ENCODE results near the gene LRRC7. TPM values are rescaled to one million over a fixed set of nuclear protein-coding genes. Genes with fewer than 3 reads are reported as not detected.

The LRRC7 gene
- total RNA-seq, 1 experiment from 2014 or later: not detected

DNA sequence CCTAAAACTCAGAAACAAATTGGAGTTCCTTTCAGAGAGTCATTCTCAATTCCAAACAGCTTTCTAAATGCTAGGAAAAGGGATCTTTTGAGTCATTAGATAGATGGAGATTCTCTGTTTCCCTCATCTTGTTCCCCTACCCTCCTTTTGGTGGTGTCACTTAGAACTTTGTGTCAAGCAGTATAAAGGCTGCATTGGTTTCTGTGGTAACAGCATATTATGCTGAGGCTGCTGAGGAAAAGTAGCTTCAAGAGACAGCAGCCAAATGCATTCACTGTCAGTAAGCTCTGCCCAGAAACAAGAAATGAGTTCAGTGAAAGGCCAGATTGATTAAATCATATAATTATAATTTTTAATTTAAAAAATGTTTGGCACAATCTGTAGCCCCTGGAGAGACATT, 493.5 kb downstream of the LRRC7 start:
- H3K4me3 ChIP-seq (ENCODE audit: low read depth in 2 of 2, low read length in 2 of 2): no peak overlapping the region
- POLR2A ChIA-PET: no interaction called here
- intact Hi-C loops (cut with micrococcal nuclease; ENCODE audit: unreplicated experiment) (no loop called here), in situ Hi-C loops (cut with HindIII; ENCODE audit: low pct_unique_long_range_greater_than_20kb, low sequenced_read_pairs) (no loop called here)
- no peaks in the 10 kb centered on the region for H3K4me1 ChIP-seq (ENCODE audit: control insufficient read depth, insufficient read depth, low read length)
- H3K27me3 ChIP-seq (ENCODE audit: control insufficient read depth, insufficient read depth, low read length): no peaks in the 10 kb centered on the region
- no peaks in the 10 kb centered on the region for H3K9me3 ChIP-seq (ENCODE audit: control insufficient read depth, insufficient read depth, low read depth, low read length)
- TF ChIP-seq, protein P1, sequence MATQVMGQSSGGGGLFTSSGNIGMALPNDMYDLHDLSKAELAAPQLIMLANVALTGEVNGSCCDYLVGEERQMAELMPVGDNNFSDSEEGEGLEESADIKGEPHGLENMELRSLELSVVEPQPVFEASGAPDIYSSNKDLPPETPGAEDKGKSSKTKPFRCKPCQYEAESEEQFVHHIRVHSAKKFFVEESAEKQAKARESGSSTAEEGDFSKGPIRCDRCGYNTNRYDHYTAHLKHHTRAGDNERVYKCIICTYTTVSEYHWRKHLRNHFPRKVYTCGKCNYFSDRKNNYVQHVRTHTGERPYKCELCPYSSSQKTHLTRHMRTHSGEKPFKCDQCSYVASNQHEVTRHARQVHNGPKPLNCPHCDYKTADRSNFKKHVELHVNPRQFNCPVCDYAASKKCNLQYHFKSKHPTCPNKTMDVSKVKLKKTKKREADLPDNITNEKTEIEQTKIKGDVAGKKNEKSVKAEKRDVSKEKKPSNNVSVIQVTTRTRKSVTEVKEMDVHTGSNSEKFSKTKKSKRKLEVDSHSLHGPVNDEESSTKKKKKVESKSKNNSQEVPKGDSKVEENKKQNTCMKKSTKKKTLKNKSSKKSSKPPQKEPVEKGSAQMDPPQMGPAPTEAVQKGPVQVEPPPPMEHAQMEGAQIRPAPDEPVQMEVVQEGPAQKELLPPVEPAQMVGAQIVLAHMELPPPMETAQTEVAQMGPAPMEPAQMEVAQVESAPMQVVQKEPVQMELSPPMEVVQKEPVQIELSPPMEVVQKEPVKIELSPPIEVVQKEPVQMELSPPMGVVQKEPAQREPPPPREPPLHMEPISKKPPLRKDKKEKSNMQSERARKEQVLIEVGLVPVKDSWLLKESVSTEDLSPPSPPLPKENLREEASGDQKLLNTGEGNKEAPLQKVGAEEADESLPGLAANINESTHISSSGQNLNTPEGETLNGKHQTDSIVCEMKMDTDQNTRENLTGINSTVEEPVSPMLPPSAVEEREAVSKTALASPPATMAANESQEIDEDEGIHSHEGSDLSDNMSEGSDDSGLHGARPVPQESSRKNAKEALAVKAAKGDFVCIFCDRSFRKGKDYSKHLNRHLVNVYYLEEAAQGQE (IDR thresholded peaks at IDR 0.05; ENCODE audit: insufficient read depth in 1 of 2, low read depth in 2 of 2, low read length in 1 of 2): no peak
- no peak for TF ChIP-seq SIN3A (IDR thresholded peaks at IDR 0.05; ENCODE audit: borderline replicate concordance, insufficient read depth, low read depth, low read length)
- TF ChIP-seq POLR2AphosphoS5 (IDR thresholded peaks at IDR 0.05; ENCODE audit: low read depth, low read length): no peak
- TF ChIP-seq, protein P2, sequence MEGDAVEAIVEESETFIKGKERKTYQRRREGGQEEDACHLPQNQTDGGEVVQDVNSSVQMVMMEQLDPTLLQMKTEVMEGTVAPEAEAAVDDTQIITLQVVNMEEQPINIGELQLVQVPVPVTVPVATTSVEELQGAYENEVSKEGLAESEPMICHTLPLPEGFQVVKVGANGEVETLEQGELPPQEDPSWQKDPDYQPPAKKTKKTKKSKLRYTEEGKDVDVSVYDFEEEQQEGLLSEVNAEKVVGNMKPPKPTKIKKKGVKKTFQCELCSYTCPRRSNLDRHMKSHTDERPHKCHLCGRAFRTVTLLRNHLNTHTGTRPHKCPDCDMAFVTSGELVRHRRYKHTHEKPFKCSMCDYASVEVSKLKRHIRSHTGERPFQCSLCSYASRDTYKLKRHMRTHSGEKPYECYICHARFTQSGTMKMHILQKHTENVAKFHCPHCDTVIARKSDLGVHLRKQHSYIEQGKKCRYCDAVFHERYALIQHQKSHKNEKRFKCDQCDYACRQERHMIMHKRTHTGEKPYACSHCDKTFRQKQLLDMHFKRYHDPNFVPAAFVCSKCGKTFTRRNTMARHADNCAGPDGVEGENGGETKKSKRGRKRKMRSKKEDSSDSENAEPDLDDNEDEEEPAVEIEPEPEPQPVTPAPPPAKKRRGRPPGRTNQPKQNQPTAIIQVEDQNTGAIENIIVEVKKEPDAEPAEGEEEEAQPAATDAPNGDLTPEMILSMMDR (IDR thresholded peaks at IDR 0.05): no peak
- no peak for TF ChIP-seq TCF7L2 (IDR thresholded peaks at IDR 0.05; ENCODE audit: low read depth, low read length)
- no peak for ATAC-seq
- DNase-seq (ENCODE audit: low read depth, low spot score): no peak
- no peak overlapping the region for H3K27ac ChIP-seq (ENCODE audit: low read length)
- BruUV-seq (replicated peaks): no TSS peak
- CTCF ChIA-PET: no interaction called here
- no peaks in the 10 kb centered on the region for H3K36me3 ChIP-seq (ENCODE audit: control insufficient read depth, insufficient read depth, low read length)

DNA sequence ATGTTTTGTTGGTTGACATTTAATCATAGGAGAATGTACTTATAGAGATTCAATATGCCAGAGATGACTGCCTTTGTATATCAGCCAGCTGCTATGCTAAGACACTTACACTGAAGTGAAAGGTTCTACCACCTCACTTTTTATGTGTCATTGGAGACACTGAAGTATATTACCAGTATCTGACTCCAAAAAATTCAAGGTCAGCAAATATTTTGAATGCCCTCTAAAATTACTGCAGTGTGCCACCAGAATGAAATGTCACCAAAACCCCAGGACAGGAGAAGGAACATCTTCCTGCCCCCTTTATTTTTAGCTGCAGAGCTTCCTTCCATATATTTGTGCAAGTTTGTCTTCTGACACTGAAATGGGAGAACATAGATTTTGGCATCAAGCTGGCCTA, 496.1 kb downstream of the LRRC7 start:
- Histone ChIP-seq H3K27ac (ENCODE audit: low read length) (no peak overlapping the region), H3K4me3 (ENCODE audit: low read depth in 2 of 2, low read length in 2 of 2) (no peak overlapping the region), H3K9me3 (ENCODE audit: control insufficient read depth, insufficient read depth, low read depth, low read length) (no peaks in the 10 kb centered on the region), H3K4me1 (ENCODE audit: control insufficient read depth, insufficient read depth, low read length) (no peaks in the 10 kb centered on the region), H3K27me3 (ENCODE audit: control insufficient read depth, insufficient read depth, low read length) (no peaks in the 10 kb centered on the region), H3K36me3 (ENCODE audit: control insufficient read depth, insufficient read depth, low read length) (no peaks in the 10 kb centered on the region)
- no peak for TF ChIP-seq TCF7L2 (IDR thresholded peaks at IDR 0.05; ENCODE audit: low read depth, low read length)
- TF ChIP-seq POLR2AphosphoS5 (IDR thresholded peaks at IDR 0.05; ENCODE audit: low read depth, low read length): no peak
- no peak for TF ChIP-seq SIN3A (IDR thresholded peaks at IDR 0.05; ENCODE audit: borderline replicate concordance, insufficient read depth, low read depth, low read length)
- TF ChIP-seq, protein P2 (IDR thresholded peaks at IDR 0.05): no peak
- TF ChIP-seq, protein P1 (IDR thresholded peaks at IDR 0.05; ENCODE audit: insufficient read depth in 1 of 2, low read depth in 2 of 2, low read length in 1 of 2): no peak
- BruUV-seq (replicated peaks): no TSS peak
- no peak for DNase-seq (ENCODE audit: low read depth, low spot score)
- no peak for ATAC-seq
- ChIA-PET POLR2A (no interaction called here), CTCF (no interaction called here)
- intact Hi-C loops (cut with micrococcal nuclease; ENCODE audit: unreplicated experiment) (no loop called here), in situ Hi-C loops (cut with HindIII; ENCODE audit: low pct_unique_long_range_greater_than_20kb, low sequenced_read_pairs) (no loop called here)

All from Panc1 (cell line).